Measurements from ENCODE around the gene LRRC45.

The LRRC45 gene

GRCh38 chr17:82033359-82034085 is 10.4 kb downstream of the LRRC45 start:
- in situ Hi-C loops (cut with MboI; ENCODE audit: low sequenced_read_pairs), result loop anchor here (25.0 kb wide), 1 partner anchor 129 kb away; no protein-coding TSS in a partner anchor

- in situ Hi-C loops (cut with MboI; ENCODE audit: low sequenced_read_pairs), result loop anchor here (25.0 kb wide), 1 partner anchor 128 kb away; no protein-coding TSS in a partner anchor
Measured at GRCh38 chr17:82034371-82035011, 11.4 kb downstream of the LRRC45 start.

- in situ Hi-C loops (cut with MboI; ENCODE audit: low sequenced_read_pairs), result loop anchor here (25.0 kb wide), 1 partner anchor 127 kb away; no protein-coding TSS in a partner anchor
Measured at GRCh38 chr17:82035488-82035887, 12.4 kb downstream of the LRRC45 start.

DNA sequence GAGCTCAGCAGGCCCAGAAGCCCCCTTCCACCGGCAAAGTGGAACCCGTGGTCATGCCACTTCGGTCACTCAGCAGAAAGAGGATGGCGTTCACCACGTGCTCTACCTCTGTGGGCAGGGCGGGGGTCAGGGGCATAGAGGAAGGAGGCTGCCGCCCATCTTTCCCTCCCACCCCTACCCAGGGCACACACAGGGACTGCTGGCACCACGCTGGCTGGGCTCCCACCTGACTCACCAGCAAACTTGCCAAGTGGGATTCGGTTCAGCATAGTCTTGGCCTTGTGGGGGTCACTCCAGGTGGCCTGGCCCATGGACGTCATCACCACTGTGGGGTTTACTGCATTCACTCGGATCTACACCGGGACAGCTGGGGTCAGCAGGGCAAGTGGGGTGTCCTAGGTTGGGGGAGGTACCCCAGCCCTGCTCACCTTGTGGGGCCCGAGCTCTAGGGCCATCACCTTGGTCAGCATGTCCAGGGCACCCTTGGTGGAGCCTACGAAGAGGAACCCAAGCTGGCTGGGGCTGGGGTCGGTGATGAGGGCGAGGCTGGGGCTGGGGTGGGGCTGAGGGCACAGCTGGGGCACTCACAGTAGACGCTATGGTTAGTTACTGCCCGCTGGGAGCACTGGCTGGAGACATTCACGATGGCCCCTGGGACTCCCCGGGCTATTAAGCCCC is 13.0 kb downstream of the LRRC45 start:
- in situ Hi-C loops (cut with MboI; ENCODE audit: low sequenced_read_pairs), result loop anchor here (25.0 kb wide), 1 partner anchor 126 kb away; no protein-coding TSS in a partner anchor

- in situ Hi-C loops (cut with MboI; ENCODE audit: low sequenced_read_pairs), result loop anchor here (25.0 kb wide), 1 partner anchor 126 kb away; no protein-coding TSS in a partner anchor
Measured at GRCh38 chr17:82036634-82037091, 13.6 kb downstream of the LRRC45 start.

- in situ Hi-C loops (cut with MboI; ENCODE audit: low sequenced_read_pairs), result loop anchor here (25.0 kb wide), 1 partner anchor 125 kb away; no protein-coding TSS in a partner anchor
Measured at GRCh38 chr17:82037092-82037888, 14.2 kb downstream of the LRRC45 start, which contains the start of gene DCXR. DCXR (minus strand) TSS chr17:82037697; CDS start chr17:82037682, 15 bp downstream.

- in situ Hi-C loops (cut with MboI; ENCODE audit: low sequenced_read_pairs), result loop anchor here (25.0 kb wide), 1 partner anchor 124 kb away; no protein-coding TSS in a partner anchor
Measured at GRCh38 chr17:82037889-82038195, 14.7 kb downstream of the LRRC45 start.

DNA sequence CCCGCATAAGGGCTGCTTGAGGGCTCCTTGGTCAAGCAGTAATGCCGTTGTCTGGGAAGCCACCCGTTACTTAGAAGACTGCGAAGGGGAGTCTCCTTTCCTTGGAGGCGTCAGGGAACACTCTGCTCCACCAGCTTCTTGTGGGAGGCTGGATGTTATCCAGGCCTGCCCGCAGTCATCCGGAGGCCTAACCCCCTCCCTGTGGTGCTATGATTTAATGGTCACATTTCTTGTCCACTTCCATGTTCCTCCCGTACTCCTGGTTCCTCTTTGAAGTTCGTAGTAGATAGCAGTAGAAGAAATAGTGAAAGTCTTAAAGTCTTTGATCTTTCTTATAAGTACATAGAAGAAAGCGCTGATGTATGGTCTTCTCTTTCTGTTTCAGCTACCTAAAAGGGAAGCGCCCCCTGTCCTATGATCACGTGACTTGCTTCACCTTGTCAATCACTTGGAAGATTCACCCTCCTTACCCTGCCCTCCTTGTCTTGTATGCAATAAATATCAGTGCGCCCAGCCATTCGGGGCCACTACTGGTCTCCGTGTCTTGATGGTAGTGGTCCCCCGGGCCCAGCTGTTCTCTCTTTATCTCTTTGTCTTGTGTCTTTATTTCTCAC is 15.8 kb downstream of the LRRC45 start:
- in situ Hi-C loops (cut with MboI; ENCODE audit: low sequenced_read_pairs), result loop anchor here (25.0 kb wide), 1 partner anchor 123 kb away; no protein-coding TSS in a partner anchor

GRCh38 chr17:82039695-82040299 is 16.7 kb downstream of the LRRC45 start:
- in situ Hi-C loops (cut with MboI; ENCODE audit: low sequenced_read_pairs), result loop anchor here (25.0 kb wide), 1 partner anchor 123 kb away; no protein-coding TSS in a partner anchor

DNA sequence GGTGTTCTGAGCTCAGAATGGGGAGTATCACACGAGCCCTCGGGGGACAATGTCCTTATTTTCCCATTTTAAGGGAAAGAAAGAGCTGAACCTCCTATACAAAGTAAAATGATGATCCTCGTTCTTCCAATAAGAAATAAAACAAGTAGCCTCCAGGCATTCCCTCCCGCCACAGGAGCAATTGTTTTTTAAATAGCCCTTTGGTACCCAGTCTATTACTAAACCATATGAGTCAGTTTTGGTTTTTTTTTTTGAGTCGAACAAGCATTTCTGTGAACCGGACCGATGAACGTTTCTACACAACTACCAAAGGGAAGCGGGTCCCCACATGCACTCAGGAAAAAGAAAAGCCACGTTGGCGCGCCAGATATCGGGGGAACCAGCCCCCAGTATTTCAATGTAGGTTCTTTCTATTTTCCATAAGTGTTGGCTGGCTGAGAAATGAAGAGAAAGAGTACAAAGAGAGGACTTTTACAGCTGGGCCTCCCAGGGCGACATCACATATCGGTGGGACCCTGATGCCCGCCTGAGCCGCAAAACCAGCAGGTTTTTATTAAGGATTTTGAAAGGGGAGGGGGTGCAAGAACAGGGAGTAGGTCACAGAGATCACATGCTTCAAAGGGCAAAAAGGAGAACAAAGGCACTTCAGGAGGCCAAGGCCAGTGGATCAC is 18.2 kb downstream of the LRRC45 start:
- in situ Hi-C loops (cut with MboI; ENCODE audit: low sequenced_read_pairs), result loop anchor here (25.0 kb wide), 1 partner anchor 121 kb away; no protein-coding TSS in a partner anchor

DNA sequence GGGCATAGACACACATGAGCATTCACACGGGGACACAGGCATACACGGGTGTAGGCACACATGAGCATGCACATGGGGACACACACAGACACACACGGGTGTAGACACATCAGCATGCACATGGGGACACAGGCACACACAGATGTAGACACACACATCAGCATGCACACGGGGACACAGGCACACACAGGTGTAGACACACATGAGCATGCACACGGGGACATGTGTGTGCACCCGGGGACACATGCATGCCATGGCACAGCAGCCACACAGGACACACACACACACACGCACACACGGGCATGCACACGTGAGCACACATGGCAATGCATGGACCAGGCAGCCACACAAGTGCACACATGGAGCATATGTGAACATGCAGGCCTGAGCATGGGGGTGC is 19.5 kb downstream of the LRRC45 start:
- in situ Hi-C loops (cut with MboI; ENCODE audit: low sequenced_read_pairs), result loop anchor here (25.0 kb wide), 1 partner anchor 120 kb away; no protein-coding TSS in a partner anchor

GRCh38 chr17:82043507-82043906 is 20.4 kb downstream of the LRRC45 start:
- in situ Hi-C loops (cut with MboI; ENCODE audit: low sequenced_read_pairs), result loop anchor here (25.0 kb wide), 1 partner anchor 119 kb away; no protein-coding TSS in a partner anchor

GRCh38 chr17:82045936-82046484 is 22.9 kb downstream of the LRRC45 start:
- in situ Hi-C loops (cut with MboI; ENCODE audit: low sequenced_read_pairs), result loop anchor here (25.0 kb wide), 1 partner anchor 116 kb away; no protein-coding TSS in a partner anchor

GRCh38 chr17:82046903-82047302 is 23.8 kb downstream of the LRRC45 start:
- in situ Hi-C loops (cut with MboI; ENCODE audit: low sequenced_read_pairs), result loop anchor here (25.0 kb wide), 1 partner anchor 115 kb away; no protein-coding TSS in a partner anchor

DNA sequence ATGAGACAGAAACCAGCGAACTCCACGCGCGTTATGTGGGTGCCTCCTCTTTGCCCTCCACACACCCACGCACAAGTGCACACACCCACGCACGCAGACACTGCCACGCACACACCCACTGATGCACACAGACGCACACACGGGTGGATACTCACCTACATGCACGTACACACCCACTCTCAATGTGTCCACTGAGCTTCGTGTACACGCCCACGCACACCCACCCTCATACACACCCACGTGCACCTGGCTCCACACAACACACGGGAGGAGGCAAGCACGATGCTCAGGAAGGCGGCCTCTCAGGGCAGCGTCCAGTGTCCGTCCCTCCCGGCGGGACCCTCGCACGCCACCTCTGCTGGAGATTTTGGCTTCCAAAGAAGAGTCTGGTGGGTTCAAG is 24.3 kb downstream of the LRRC45 start:
- in situ Hi-C loops (cut with MboI; ENCODE audit: low sequenced_read_pairs), result loop anchor here (25.0 kb wide), 1 partner anchor 115 kb away; no protein-coding TSS in a partner anchor

DNA sequence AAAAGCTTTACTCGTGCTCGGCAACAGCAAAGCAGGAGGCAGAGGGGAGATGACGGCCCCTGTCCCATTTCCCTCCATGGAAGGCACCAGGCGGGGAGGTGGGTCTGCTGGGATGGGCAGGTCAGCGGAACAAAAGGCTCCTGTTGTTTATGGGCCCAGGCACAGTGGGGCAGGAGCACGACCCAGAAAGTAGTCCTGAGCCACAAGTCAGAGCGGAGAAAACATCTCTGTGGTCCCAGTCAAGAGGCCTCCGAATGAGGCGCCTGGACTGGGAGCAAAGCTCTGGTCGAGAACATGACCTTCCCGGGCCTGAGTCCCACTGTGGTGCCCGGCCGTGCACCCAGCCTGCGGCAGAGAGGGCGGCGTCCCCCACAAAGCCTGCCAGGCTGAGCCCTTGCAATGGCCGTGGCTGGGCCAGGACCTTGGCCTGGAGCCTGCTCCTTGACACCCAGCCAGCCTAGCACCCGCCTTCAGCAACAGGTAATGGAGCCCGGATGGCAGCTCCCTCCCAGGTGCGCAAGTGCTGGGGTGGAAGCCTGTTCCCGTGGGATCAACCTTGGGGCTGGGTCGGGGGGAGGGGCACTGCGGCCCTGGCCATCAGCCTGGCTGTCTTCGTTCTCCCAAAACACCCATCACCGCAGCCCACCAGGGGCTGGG is 24.9 kb downstream of the LRRC45 start:
- in situ Hi-C loops (cut with MboI; ENCODE audit: low sequenced_read_pairs), result loop anchor here (25.0 kb wide), 1 partner anchor 114 kb away; no protein-coding TSS in a partner anchor

DNA sequence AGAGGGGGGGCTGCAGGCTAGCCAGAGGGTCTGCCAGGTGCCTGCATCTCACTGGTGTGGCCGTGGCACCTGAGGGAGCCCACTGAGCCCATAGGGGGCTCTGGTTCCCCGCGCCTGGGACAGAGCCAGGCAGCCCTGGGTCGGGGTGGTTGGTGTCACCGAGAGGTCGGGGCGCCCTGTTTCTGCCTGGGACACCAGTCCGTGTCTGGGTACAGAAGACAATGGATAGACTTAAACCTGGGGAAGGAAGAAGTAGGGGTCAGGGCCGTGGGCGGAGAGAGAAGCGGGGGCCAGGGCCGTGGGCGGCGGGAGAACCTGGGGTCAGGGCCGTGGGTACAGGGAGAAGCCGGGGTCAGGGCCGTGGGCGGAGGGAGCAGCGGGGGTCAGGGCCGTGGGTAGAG is 25.5 kb downstream of the LRRC45 start:
- in situ Hi-C loops (cut with MboI; ENCODE audit: low sequenced_read_pairs), result loop anchor here (25.0 kb wide), 1 partner anchor 114 kb away; no protein-coding TSS in a partner anchor
